K562 (cell line): ENCODE results near the gene SCIN. TPM values are rescaled to one million over a fixed set of nuclear protein-coding genes. Genes with fewer than 3 reads are reported as not detected.
A peak's percentile ranks its signal among the peaks of the same experiment; 100 is the strongest.

Source experiments
- ARID1B ChIP-seq: fragments of 450-650 bp; IDR thresholded peaks from 2 replicates; pipeline ENCODE4 v1.6.1; 2016; ENCODE audit warnings: antibody characterized with exemption, mild to moderate bottlenecking, inconsistent platforms
- FOXA3 ChIP-seq, 2 experiments: fragments of 450-650 bp in 1 of 2; sonication (generic) in 1 of 2; formaldehyde crosslinking; IDR thresholded peaks in 1 of 2; conservative IDR thresholded peaks in 1 of 2; 2 replicates each; pipeline versions ENCODE4 v1.4.0 to v1.8.0; 2020 to 2022; ENCODE audit warnings: mild to moderate bottlenecking in 2 of 2, missing genetic modification reagents in 1 of 2
- MYC ChIP-seq, 2 experiments: fragments of 250-450 bp in 1 of 2; sonication (Bioruptor Pico) in 1 of 2; IDR thresholded peaks; 2 replicates each; pipeline versions ENCODE4 v1.5.1 to v1.6.1; 2012 to 2021; ENCODE audit warnings: low read depth in 2 of 2, borderline replicate concordance in 1 of 2, improper control_type of control experiment in 1 of 2, low read length in 1 of 2, mild to moderate bottlenecking in 1 of 2, moderate library complexity in 1 of 2
- POLR2A ChIP-seq: fragments of 450-650 bp; conservative IDR thresholded peaks from 2 replicates; pipeline ENCODE4 v1.6.1; 2016
- SLC30A9 ChIP-seq: fragments of 250-450 bp; sonication (Bioruptor Pico); IDR thresholded peaks from 2 replicates; pipeline ENCODE4 v1.8.0; 2022; ENCODE audit warnings: mild to moderate bottlenecking, moderate library complexity
- SMAD3 ChIP-seq: fragments of 450-650 bp; formaldehyde crosslinking; conservative IDR thresholded peaks from 2 replicates; pipeline ENCODE4 v1.4.0; 2020; ENCODE audit warnings: mild to moderate bottlenecking
- SP2 ChIP-seq: IDR thresholded peaks from 2 replicates; pipeline ENCODE4 v1.6.1; 2011; ENCODE audit warnings: mild to moderate bottlenecking, low read depth, low read length, moderate library complexity; ENCODE audit not compliant: poor library complexity, severe bottlenecking; ENCODE audit errors: extremely low read depth
- TOE1 ChIP-seq, 2 experiments: fragments of 450-650 bp in 1 of 2; sonication (generic) in 1 of 2; formaldehyde crosslinking in 1 of 2; IDR thresholded peaks; 2 replicates each; pipeline versions ENCODE4 v1.7.1 to v1.8.0; 2016 to 2022; ENCODE audit warnings: borderline replicate concordance in 2 of 2, mild to moderate bottlenecking in 2 of 2, antibody characterized with exemption in 1 of 2, inconsistent platforms in 1 of 2, low read depth in 1 of 2, missing genetic modification reagents in 1 of 2, moderate library complexity in 1 of 2
- XRCC4 ChIP-seq: IDR thresholded peaks from one replicate; pipeline ENCODE4 v1.6.1; 2011; ENCODE audit not compliant: insufficient read depth, insufficient read length; ENCODE audit errors: extremely low read depth
- YY1 ChIP-seq, 3 experiments: IDR thresholded peaks; 2 replicates each; pipeline ENCODE4 v1.6.1; 2011; ENCODE audit warnings: low read length in 2 of 3, mild to moderate bottlenecking in 2 of 3, moderate library complexity in 2 of 3, borderline replicate concordance in 1 of 3, control low read depth in 1 of 3, low read depth in 1 of 3; ENCODE audit not compliant: insufficient read depth in 3 of 3, insufficient replicate concordance in 2 of 3, control insufficient read depth in 1 of 3, insufficient read length in 1 of 3; ENCODE audit errors: extremely low read depth in 1 of 3
- ZEB2 ChIP-seq: fragments of 450-650 bp; IDR thresholded peaks from 2 replicates; pipeline ENCODE4 v1.6.1; 2016
- ZKSCAN1 ChIP-seq: fragments of 150-350 bp; IDR thresholded peaks from 2 replicates; pipeline ENCODE4 v1.6.1; 2016; ENCODE audit warnings: low read depth, low read length
- ZNF146 ChIP-seq: IDR thresholded peaks from one replicate; pipeline ENCODE4 v1.6.1; 2018; ENCODE audit warnings: missing compliant biosample characterization; ENCODE audit not compliant: unreplicated experiment
- ZNF586 ChIP-seq: fragments of 450-650 bp; formaldehyde crosslinking; conservative IDR thresholded peaks from 2 replicates; pipeline ENCODE4 v1.4.0; 2020; ENCODE audit warnings: mild to moderate bottlenecking, moderate library complexity
- ZNF589 ChIP-seq: fragments of 200-800 bp; sonication (Bioruptor generic); IDR thresholded peaks from 2 replicates; pipeline ENCODE4 v1.6.1; 2016; ENCODE audit warnings: low read depth, missing genetic modification characterization, missing compliant biosample characterization
- polyA plus RNA-seq, 8 experiments: library from polyadenylated mRNA; depleted of rRNA in 4 of 8; stranded (reverse) in 5 of 8; unstranded in 3 of 8; fragments of >200 nt; fragmentation: Nextera tagmentation in 2 of 8; fragmentation: Illumina TruSeq in 1 of 8; extraction: Ambion mirVana in 2 of 8; extraction: Trizol in 1 of 8; gene quantifications; 2 replicates each; pipeline versions ENCODE4 v1.2.1 to v1.2.3, GENCODE V29; 2011 to 2014; ENCODE audit warnings: inconsistent platforms in 1 of 8, missing spikeins in 1 of 8
- total RNA-seq, 7 experiments: library from RNA; depleted of rRNA in 6 of 7; stranded (reverse); fragments of >200 nt in 6 of 7; fragmentation: Illumina TruSeq in 2 of 7; extraction: Trizol in 2 of 7; gene quantifications; 2 replicates each; pipeline versions ENCODE4 v1.2.1 to v1.2.3, GENCODE V29; 2011 to 2021; ENCODE audit warnings: low replicate concordance in 1 of 7
- TF ChIP-seq, protein P1 (sequence below): fragments of 150-350 bp; IDR thresholded peaks from 2 replicates; pipeline ENCODE4 v1.6.1; 2014; ENCODE audit warnings: low read depth, mild to moderate bottlenecking, low read length, borderline replicate concordance
- TF ChIP-seq, protein P2 (sequence below), 2 experiments: fragments of 450-650 bp in 1 of 2; sonication (generic) in 1 of 2; formaldehyde crosslinking; conservative IDR thresholded peaks; 2 replicates each; pipeline versions ENCODE4 v1.4.0 to v1.8.1; 2020 to 2022; ENCODE audit warnings: mild to moderate bottlenecking in 1 of 2, missing genetic modification reagents in 1 of 2
- TF ChIP-seq, protein P3 (sequence below): fragments of 250-450 bp; sonication (Bioruptor Pico); IDR thresholded peaks from 2 replicates; pipeline ENCODE4 v1.5.0; 2021; ENCODE audit warnings: mild to moderate bottlenecking, borderline replicate concordance

The SCIN gene
- total and polyA plus RNA-seq, 9 of the 15 experiments (the other 6 are each of a cell fraction or from before 2014, with no cell fraction given): 0.67 to 18.2 (median 10.6) TPM

DNA sequence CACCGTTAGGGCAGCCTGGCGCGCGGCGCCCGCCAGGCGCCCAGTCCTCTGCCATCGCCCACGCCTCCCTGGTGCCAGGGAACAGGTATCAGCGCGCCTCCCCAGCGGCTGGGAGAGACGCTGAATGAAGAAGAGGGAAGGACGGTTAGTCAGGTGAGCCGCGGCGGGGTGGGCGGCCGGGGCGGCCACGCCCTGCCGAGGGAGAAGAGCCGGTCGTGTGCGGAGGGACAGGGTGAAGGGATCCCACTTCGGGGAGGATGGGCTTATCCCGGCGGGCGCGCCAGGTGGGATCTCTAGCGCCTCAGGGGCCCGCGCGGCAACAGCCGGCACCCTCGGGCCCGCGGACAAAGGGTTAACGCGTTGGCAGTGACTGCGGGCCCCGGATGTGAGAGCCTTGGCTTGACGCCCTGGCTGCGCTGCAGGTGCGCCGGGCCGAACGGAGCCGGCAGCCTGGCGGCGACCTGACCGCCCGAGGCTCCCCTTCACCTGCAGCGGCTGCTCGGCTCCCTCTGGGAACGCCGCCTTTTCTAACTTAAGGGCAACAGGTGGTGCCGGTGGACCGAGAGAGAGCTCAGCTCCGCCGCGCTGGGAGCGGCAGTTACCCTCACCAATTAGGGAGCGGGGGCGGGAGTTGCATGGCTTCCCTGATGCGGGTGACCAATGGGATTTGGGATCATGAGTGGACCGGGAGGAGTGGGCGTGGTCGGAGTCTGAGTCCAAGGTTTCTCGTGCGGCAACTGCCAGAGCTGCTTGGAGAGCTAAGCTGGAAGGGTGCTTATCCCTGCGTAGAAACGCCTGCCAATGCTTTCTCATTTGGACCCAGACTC is 116.6 kb downstream of the SCIN start, which contains the start of gene ARL4A (continued):
- TF ChIP-seq, protein P1, sequence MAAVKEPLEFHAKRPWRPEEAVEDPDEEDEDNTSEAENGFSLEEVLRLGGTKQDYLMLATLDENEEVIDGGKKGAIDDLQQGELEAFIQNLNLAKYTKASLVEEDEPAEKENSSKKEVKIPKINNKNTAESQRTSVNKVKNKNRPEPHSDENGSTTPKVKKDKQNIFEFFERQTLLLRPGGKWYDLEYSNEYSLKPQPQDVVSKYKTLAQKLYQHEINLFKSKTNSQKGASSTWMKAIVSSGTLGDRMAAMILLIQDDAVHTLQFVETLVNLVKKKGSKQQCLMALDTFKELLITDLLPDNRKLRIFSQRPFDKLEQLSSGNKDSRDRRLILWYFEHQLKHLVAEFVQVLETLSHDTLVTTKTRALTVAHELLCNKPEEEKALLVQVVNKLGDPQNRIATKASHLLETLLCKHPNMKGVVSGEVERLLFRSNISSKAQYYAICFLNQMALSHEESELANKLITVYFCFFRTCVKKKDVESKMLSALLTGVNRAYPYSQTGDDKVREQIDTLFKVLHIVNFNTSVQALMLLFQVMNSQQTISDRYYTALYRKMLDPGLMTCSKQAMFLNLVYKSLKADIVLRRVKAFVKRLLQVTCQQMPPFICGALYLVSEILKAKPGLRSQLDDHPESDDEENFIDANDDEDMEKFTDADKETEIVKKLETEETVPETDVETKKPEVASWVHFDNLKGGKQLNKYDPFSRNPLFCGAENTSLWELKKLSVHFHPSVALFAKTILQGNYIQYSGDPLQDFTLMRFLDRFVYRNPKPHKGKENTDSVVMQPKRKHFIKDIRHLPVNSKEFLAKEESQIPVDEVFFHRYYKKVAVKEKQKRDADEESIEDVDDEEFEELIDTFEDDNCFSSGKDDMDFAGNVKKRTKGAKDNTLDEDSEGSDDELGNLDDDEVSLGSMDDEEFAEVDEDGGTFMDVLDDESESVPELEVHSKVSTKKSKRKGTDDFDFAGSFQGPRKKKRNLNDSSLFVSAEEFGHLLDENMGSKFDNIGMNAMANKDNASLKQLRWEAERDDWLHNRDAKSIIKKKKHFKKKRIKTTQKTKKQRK: no peak; the same call in 1 of the 2 replicates
- TF ChIP-seq ZEB2 (peak; percentile 90), SLC30A9 (CRISPR knock-in tag) (no peak), MYC (IDR thresholded peaks at IDR 0.05; ENCODE audit: low read depth, low read length) (peak; percentile 67), MYC (CRISPR knock-in tag; IDR thresholded peaks at IDR 0.05; ENCODE audit: borderline replicate concordance, low read depth) (no peak; the same call in 1 of the 2 replicates), ARID1B (no peak), ZNF586 (CRISPR knock-in tag) (no peak), ZNF146 (CRISPR knock-in tag) (no peak), XRCC4 (no peak), YY1 (IDR thresholded peaks at IDR 0.05; ENCODE audit: borderline replicate concordance in 1 of 3, control insufficient read depth in 1 of 3, extremely low read depth in 1 of 3, insufficient read depth in 3 of 3, insufficient read length in 1 of 3, insufficient replicate concordance in 2 of 3, low read depth in 1 of 3, low read length in 2 of 3) (peak in 2 of 3 experiments; percentile 5 to 56), SMAD3 (CRISPR knock-in tag) (no peak), ZKSCAN1 (peak; percentile 19; the same call in 1 of the 2 replicates), TOE1 (IDR thresholded peaks at IDR 0.05; ENCODE audit: borderline replicate concordance) (peak; percentile 69; the same call in 1 of the 2 replicates), TOE1 (CRISPR knock-in tag; IDR thresholded peaks at IDR 0.05; ENCODE audit: borderline replicate concordance, low read depth) (0 out of 2 replicates have a peak, but pooled peaks have one; percentile 61), ZNF589 (no peak), POLR2A (peak; percentile 99), FOXA3 (CRISPR knock-in tag; conservative IDR thresholded peaks at IDR 0.05 in 1 of 2, IDR thresholded peaks at IDR 0.05 in 1 of 2) (peak in 1 of 2 experiments; percentile 53; a peak in 2 of 4 replicates), SP2 (peak; percentile 87)
- TF ChIP-seq, protein P2, sequence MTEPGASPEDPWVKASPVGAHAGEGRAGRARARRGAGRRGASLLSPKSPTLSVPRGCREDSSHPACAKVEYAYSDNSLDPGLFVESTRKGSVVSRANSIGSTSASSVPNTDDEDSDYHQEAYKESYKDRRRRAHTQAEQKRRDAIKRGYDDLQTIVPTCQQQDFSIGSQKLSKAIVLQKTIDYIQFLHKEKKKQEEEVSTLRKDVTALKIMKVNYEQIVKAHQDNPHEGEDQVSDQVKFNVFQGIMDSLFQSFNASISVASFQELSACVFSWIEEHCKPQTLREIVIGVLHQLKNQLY (CRISPR knock-in tag; conservative IDR thresholded peaks at IDR 0.05): 0 out of 4 replicates have a peak, but pooled peaks of 1 of the 2 experiments have one; percentile 53
- TF ChIP-seq, protein P3, sequence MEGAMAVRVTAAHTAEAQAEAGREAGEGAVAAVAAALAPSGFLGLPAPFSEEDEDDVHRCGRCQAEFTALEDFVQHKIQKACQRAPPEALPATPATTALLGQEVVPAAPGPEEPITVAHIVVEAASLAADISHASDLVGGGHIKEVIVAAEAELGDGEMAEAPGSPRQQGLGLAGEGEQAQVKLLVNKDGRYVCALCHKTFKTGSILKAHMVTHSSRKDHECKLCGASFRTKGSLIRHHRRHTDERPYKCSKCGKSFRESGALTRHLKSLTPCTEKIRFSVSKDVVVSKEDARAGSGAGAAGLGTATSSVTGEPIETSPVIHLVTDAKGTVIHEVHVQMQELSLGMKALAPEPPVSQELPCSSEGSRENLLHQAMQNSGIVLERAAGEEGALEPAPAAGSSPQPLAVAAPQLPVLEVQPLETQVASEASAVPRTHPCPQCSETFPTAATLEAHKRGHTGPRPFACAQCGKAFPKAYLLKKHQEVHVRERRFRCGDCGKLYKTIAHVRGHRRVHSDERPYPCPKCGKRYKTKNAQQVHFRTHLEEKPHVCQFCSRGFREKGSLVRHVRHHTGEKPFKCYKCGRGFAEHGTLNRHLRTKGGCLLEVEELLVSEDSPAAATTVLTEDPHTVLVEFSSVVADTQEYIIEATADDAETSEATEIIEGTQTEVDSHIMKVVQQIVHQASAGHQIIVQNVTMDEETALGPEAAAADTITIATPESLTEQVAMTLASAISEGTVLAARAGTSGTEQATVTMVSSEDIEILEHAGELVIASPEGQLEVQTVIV (CRISPR knock-in tag): no peak
